ENCODE results near the gene AQP12A. TPM values are rescaled to one million over a fixed set of nuclear protein-coding genes. Genes with fewer than 3 reads are reported as not detected.

The AQP12A gene
- polyA plus RNA-seq, 1 of the 3 experiments (the other 2 are of a cell fraction) = not detected

DNA sequence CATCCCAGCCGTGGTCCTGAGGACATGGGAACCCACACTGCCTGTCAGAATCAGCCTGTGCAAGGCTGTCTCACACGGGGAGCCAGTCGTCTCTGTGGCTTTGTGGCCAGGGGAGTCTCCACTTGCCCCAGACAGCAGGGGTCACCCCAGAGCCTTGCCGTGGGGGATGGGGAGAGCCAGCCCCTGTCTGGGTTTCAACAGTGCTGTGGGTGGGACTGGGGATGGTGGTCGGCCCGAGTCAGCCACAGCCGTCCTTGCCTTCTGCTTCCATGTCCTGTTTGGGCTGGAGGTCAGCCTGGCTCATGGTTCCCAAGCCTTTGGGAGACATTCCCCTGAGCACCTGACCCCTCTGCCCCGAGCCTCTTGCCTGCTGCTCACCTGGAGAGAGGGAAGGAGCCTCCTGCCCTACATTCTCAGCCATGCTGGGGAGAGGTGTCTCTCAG lies 46.8 kb upstream of the AQP12A start:
- CTCF ChIA-PET = no interaction called here
- no peaks in the 10 kb centered on the region for H3K79me2 ChIP-seq (ENCODE audit: insufficient read depth)
- no peaks in the 10 kb centered on the region for H3K9me2 ChIP-seq
- no peaks in the 10 kb centered on the region for H3F3A ChIP-seq (replicated peaks; ENCODE audit: insufficient read depth)
- no peak for TF ChIP-seq CHD2 (IDR thresholded peaks at IDR 0.05; ENCODE audit: low read length, partially characterized antibody)
- TF ChIP-seq RCOR1 (IDR thresholded peaks at IDR 0.05; ENCODE audit: low read length) = no peak
- TF ChIP-seq FOXJ3 (CRISPR knock-in tag; IDR thresholded peaks at IDR 0.05) = no peak
- TF ChIP-seq SMC3 (IDR thresholded peaks at IDR 0.05; ENCODE audit: low read depth, low read length) = no peak
- no peak for TF ChIP-seq GABPA (IDR thresholded peaks at IDR 0.05; ENCODE audit: low read depth)
- no peak for TF ChIP-seq NFIC (IDR thresholded peaks at IDR 0.05; ENCODE audit: borderline replicate concordance)
- no peak for TF ChIP-seq TAF1 (IDR thresholded peaks at IDR 0.05; ENCODE audit: borderline replicate concordance, low read depth, low read length)
- TF ChIP-seq, protein P1, sequence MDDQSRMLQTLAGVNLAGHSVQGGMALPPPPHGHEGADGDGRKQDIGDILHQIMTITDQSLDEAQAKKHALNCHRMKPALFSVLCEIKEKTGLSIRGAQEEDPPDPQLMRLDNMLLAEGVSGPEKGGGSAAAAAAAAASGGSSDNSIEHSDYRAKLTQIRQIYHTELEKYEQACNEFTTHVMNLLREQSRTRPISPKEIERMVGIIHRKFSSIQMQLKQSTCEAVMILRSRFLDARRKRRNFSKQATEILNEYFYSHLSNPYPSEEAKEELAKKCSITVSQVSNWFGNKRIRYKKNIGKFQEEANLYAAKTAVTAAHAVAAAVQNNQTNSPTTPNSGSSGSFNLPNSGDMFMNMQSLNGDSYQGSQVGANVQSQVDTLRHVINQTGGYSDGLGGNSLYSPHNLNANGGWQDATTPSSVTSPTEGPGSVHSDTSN (IDR thresholded peaks at IDR 0.05) = no peak
- TF ChIP-seq TEAD4 (IDR thresholded peaks at IDR 0.05; ENCODE audit: borderline replicate concordance, insufficient read depth) = no peak
- TF ChIP-seq FOXM1 (IDR thresholded peaks at IDR 0.05; ENCODE audit: low read depth) = no peak
- TF ChIP-seq RFX5 (IDR thresholded peaks at IDR 0.05; ENCODE audit: low read length) = no peak
- no peaks in the 10 kb centered on the region for H4K20me1 ChIP-seq (ENCODE audit: insufficient read depth)
- peak; percentile 34 for DNase-seq
- no peaks in the 10 kb centered on the region; the same call in 1 of the 2 replicates for H3K27me3 ChIP-seq (ENCODE audit: insufficient read depth)
- H2AFZ ChIP-seq (ENCODE audit: low read depth) = no peak overlapping the region
- no peak overlapping the region for H3K9ac ChIP-seq
- 14% methylated on average over 3 of the region's 8 CpGs for WGBS (ENCODE audit: low lambda C conversion rate)
- POLR2A ChIA-PET = no interaction called here
- H3K36me3 ChIP-seq (replicated peaks in 1 of 2; ENCODE audit: control insufficient read depth in 1 of 2, insufficient read depth in 2 of 2, low read length in 1 of 2) = no peaks in the 10 kb centered on the region
- H3K4me2 ChIP-seq = no peak overlapping the region
- H3K9me3 ChIP-seq = no peaks in the 10 kb centered on the region
- no peaks in the 10 kb centered on the region; a peak in 1 of 4 replicates for H3K4me1 ChIP-seq (ENCODE audit: control insufficient read depth in 1 of 2, insufficient read depth in 2 of 2, low read depth in 1 of 2, low read length in 1 of 2)
- H3K27ac ChIP-seq (ENCODE audit: low read depth in 2 of 2, low read length in 1 of 2) = no peak overlapping the region
- no peak overlapping the region for H3K4me3 ChIP-seq (ENCODE audit: low read depth in 2 of 2, low read length in 1 of 2)

DNA sequence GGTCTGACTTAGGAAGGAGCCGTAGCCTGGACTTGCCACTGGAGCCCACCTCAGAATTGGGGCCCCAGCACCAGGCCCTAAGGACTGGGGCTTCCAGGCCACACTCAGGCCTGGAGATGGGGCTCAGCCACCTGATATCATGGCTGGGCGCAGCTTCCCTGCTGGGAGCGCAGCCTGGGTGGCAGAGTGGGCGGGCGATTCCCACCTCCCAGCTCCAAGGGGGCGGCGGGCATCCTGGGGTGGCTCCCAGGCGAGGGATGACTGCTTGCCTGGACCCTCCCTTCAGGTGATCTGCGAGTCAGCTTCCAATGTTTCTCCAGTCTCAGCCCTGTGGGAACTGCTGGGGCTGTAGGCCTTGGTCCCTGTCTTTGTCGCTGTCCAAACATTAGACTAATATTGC lies 46.3 kb upstream of the AQP12A start:
- Histone ChIP-seq H3K9me3 (no peaks in the 10 kb centered on the region), H3F3A (replicated peaks; ENCODE audit: insufficient read depth) (no peaks in the 10 kb centered on the region), H3K9ac (no peak overlapping the region), H3K79me2 (ENCODE audit: insufficient read depth) (no peaks in the 10 kb centered on the region), H4K20me1 (ENCODE audit: insufficient read depth) (no peaks in the 10 kb centered on the region), H3K4me2 (no peak overlapping the region), H3K27ac (ENCODE audit: low read depth in 2 of 2, low read length in 1 of 2) (no peak overlapping the region), H3K4me3 (ENCODE audit: low read depth in 2 of 2, low read length in 1 of 2) (no peak overlapping the region), H3K27me3 (ENCODE audit: insufficient read depth) (no peaks in the 10 kb centered on the region; the same call in 1 of the 2 replicates), H3K9me2 (no peaks in the 10 kb centered on the region), H3K4me1 (ENCODE audit: control insufficient read depth in 1 of 2, insufficient read depth in 2 of 2, low read depth in 1 of 2, low read length in 1 of 2) (no peaks in the 10 kb centered on the region; a peak in 1 of 4 replicates), H2AFZ (ENCODE audit: low read depth) (no peak overlapping the region), H3K36me3 (replicated peaks in 1 of 2; ENCODE audit: control insufficient read depth in 1 of 2, insufficient read depth in 2 of 2, low read length in 1 of 2) (no peaks in the 10 kb centered on the region)
- WGBS (ENCODE audit: low lambda C conversion rate) = 50% methylated on average over 2 of the region's 10 CpGs
- ChIA-PET POLR2A (no interaction called here), CTCF (no interaction called here)
- TF ChIP-seq SIN3A (IDR thresholded peaks at IDR 0.05; ENCODE audit: borderline replicate concordance, low read depth, low read length) (no peak), RCOR1 (IDR thresholded peaks at IDR 0.05; ENCODE audit: low read length) (no peak), EZH2phosphoT487 (IDR thresholded peaks at IDR 0.05; ENCODE audit: borderline replicate concordance, low read depth) (no peak)
- DNase-seq = peak; percentile 22

Data from SK-N-SH (cell line).